Loucy (cell line): Measurements from ENCODE around the gene SLC30A3.
"Not testable (repeated sequence)": the region's sequence is repeated elsewhere in the genome, so short reads cannot be mapped to it uniquely, and the experiment has no call there.

ENCODE experiments used
- H2AFZ ChIP-seq: fragments of 200-600 bp; sonication (generic); 2 replicates; pipeline ENCODE4 v1.6.0; 2016; ENCODE audit warnings: antibody characterized with exemption, mild to moderate bottlenecking, low read length, moderate library complexity
- H3F3A ChIP-seq: fragments of 200-600 bp; 2 replicates; pipeline ENCODE4 v1.6.0; 2016; ENCODE audit warnings: antibody characterized with exemption, low read depth, mild to moderate bottlenecking
- H3K27me3 ChIP-seq: fragments of 200-600 bp; sonication (generic); 2 replicates; pipeline ENCODE4 v1.6.1; 2014; ENCODE audit warnings: low read length, mild to moderate bottlenecking; ENCODE audit not compliant: insufficient read depth, poor library complexity, severe bottlenecking
- H3K36me3 ChIP-seq: fragments of 200-600 bp; sonication (generic); 2 replicates; pipeline ENCODE4 v1.6.1; 2016; ENCODE audit warnings: low read length; ENCODE audit not compliant: insufficient read depth
- H3K4me1 ChIP-seq: fragments of 200-600 bp; sonication (generic); 2 replicates; pipeline ENCODE4 v1.5.1; 2014; ENCODE audit warnings: low read length, mild to moderate bottlenecking; ENCODE audit not compliant: insufficient read depth, poor library complexity, severe bottlenecking
- H3K4me2 ChIP-seq: fragments of 200-600 bp; sonication (generic); 2 replicates; pipeline ENCODE4 v1.6.0; 2014; ENCODE audit warnings: antibody characterized with exemption, low read length, low read depth, mild to moderate bottlenecking; ENCODE audit not compliant: poor library complexity, severe bottlenecking
- H3K4me3 ChIP-seq: fragments of 200-600 bp; sonication (generic); 2 replicates; pipeline ENCODE4 v1.5.1; 2014; ENCODE audit warnings: low read length, mild to moderate bottlenecking, mixed read lengths; ENCODE audit not compliant: poor library complexity, severe bottlenecking
- H3K79me2 ChIP-seq: fragments of 200-600 bp; sonication (generic); 2 replicates; pipeline ENCODE4 v1.6.1; 2014; ENCODE audit warnings: low read length; ENCODE audit not compliant: insufficient read depth
- H3K9ac ChIP-seq: fragments of 200-600 bp; sonication (generic); 2 replicates; pipeline ENCODE4 v1.6.0; 2014; ENCODE audit warnings: mild to moderate bottlenecking, low read depth, low read length, moderate library complexity; ENCODE audit not compliant: poor library complexity, severe bottlenecking
- H3K9me2 ChIP-seq: fragments of 200-600 bp; sonication (generic); replicated peaks from 2 replicates; pipeline ENCODE4 v1.6.1; 2016; ENCODE audit warnings: low read depth, low read length, mixed read lengths
- H3K9me3 ChIP-seq: fragments of 200-600 bp; sonication (generic); 2 replicates; pipeline ENCODE4 v1.6.1; 2014; ENCODE audit warnings: mild to moderate bottlenecking, antibody characterized with exemption, low read length, low read depth; ENCODE audit not compliant: insufficient read depth
- H4K20me1 ChIP-seq: fragments of 200-600 bp; sonication (generic); 2 replicates; pipeline ENCODE4 v1.6.0; 2014; ENCODE audit warnings: antibody characterized with exemption, low read length, mild to moderate bottlenecking; ENCODE audit not compliant: insufficient read depth, poor library complexity, severe bottlenecking
- EZH2phosphoT487 ChIP-seq: fragments of 200-600 bp; IDR thresholded peaks from 2 replicates; pipeline ENCODE4 v1.6.1; 2018; ENCODE audit warnings: antibody characterized with exemption, mild to moderate bottlenecking, moderate library complexity, borderline replicate concordance
- TF ChIP-seq, protein P1 (sequence below): fragments of 200-600 bp; sonication (generic); conservative IDR thresholded peaks from 2 replicates; pipeline ENCODE4 v1.5.1; 2014; ENCODE audit warnings: mild to moderate bottlenecking, antibody characterized with exemption, low read length

The SLC30A3 gene

DNA sequence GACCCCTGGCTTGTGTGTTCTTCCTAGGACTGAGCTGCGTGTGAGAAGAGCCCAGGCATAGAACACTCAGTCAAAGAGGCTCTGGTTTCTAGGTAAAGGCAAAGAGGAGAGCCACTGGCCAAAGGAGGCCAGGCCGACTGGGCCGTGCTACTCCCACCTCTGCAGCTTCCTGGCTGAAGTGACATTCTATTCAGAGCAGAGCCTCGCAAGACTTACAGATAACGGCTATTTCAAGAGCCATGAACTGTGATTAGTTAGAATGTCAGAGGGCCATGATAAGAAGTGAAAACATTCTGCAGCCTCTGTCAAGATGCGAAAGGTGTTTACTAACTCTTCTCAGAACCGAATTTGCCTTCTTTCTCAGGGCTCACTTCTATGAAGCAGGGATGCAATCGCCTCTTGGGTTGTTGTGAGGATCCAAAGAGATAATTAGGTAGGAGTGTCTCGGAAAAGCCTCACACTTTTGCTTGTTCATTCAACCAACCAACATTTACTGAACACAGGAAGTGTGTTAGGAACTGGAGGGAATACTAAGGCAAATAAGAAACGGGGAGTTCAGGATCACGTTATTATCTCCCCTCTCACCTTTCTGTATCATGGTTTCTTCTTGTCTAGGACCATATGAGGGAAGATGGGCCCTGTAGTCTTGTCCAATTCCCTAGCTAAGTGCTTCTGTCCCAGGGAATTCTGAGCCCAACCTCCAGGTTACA is 8.9 kb upstream of the SLC30A3 start:
- H3K27me3 ChIP-seq: no peaks in the 10 kb centered on the region
- no peak overlapping the region for H3K4me2 ChIP-seq
- H3K4me3 ChIP-seq: no peak overlapping the region
- no peaks in the 10 kb centered on the region for H4K20me1 ChIP-seq
- H3K4me1 ChIP-seq: no peaks in the 10 kb centered on the region
- H3K9me3 ChIP-seq: no peaks in the 10 kb centered on the region
- TF ChIP-seq, protein P1, sequence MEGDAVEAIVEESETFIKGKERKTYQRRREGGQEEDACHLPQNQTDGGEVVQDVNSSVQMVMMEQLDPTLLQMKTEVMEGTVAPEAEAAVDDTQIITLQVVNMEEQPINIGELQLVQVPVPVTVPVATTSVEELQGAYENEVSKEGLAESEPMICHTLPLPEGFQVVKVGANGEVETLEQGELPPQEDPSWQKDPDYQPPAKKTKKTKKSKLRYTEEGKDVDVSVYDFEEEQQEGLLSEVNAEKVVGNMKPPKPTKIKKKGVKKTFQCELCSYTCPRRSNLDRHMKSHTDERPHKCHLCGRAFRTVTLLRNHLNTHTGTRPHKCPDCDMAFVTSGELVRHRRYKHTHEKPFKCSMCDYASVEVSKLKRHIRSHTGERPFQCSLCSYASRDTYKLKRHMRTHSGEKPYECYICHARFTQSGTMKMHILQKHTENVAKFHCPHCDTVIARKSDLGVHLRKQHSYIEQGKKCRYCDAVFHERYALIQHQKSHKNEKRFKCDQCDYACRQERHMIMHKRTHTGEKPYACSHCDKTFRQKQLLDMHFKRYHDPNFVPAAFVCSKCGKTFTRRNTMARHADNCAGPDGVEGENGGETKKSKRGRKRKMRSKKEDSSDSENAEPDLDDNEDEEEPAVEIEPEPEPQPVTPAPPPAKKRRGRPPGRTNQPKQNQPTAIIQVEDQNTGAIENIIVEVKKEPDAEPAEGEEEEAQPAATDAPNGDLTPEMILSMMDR: no peak
- TF ChIP-seq EZH2phosphoT487: no peak
- H3K9me2 ChIP-seq: no peaks in the 10 kb centered on the region
- no peak overlapping the region; the same call in 1 of the 2 replicates for H2AFZ ChIP-seq
- no peak overlapping the region for H3K9ac ChIP-seq
- no peaks in the 10 kb centered on the region for H3K36me3 ChIP-seq
- H3K79me2 ChIP-seq: no peaks in the 10 kb centered on the region
- no peaks in the 10 kb centered on the region for H3F3A ChIP-seq

DNA sequence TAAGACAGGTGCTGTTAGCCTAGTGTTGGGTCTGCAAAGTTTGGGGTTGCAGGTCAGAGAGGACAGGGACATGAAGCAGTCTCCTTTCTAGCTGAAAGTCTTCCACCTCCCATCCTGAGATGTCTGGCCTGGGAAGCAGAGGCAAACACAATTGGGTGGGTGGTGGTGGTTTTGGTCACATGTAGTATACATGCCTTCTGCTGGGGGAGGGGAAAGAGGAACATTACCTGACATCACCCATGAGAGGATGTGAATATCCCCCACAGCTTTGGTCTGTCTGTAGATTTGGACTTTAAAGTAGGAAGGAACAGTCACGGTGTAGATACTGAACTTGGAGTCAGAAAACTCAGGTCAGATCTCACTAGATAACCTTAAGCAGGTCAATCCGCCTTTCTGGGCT is 7.8 kb upstream of the SLC30A3 start:
- Histone ChIP-seq H3K4me3 (no peak overlapping the region), H3K9me3 (no peaks in the 10 kb centered on the region), H3K27me3 (no peaks in the 10 kb centered on the region), H3F3A (no peaks in the 10 kb centered on the region), H3K9ac (no peak overlapping the region), H3K9me2 (no peaks in the 10 kb centered on the region), H2AFZ (no peak overlapping the region), H3K36me3 (no peaks in the 10 kb centered on the region), H4K20me1 (no peaks in the 10 kb centered on the region), H3K79me2 (no peaks in the 10 kb centered on the region), H3K4me2 (no peak overlapping the region), H3K4me1 (no peaks in the 10 kb centered on the region)
- TF ChIP-seq, protein P1: no peak
- no peak for TF ChIP-seq EZH2phosphoT487

DNA sequence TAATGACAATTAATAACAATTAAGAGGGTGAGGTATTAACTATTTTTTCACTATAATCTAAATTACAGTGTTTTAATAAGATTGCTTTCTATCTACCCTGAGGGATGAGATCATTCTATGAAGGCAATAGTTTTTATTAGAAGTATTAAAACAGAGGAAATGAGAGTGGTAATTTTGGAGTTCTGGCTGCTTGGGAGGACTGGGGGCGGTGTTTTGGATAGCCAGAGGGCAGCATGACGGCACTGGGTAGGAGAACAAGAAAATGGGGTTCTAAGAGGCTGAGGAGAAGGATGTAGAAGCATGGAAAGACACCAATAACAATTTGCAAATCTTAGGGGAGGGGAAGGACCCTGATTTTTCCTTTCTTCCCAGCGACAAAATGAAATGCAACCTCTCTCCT is 7.3 kb upstream of the SLC30A3 start:
- Histone ChIP-seq H3K79me2 (no peaks in the 10 kb centered on the region), H3K9ac (no peak overlapping the region), H3K36me3 (no peaks in the 10 kb centered on the region), H3K4me1 (no peaks in the 10 kb centered on the region), H2AFZ (no peak overlapping the region), H4K20me1 (no peaks in the 10 kb centered on the region), H3K27me3 (no peaks in the 10 kb centered on the region), H3K9me2 (no peaks in the 10 kb centered on the region), H3K4me3 (no peak overlapping the region), H3F3A (no peaks in the 10 kb centered on the region), H3K4me2 (no peak overlapping the region), H3K9me3 (no peaks in the 10 kb centered on the region)
- TF ChIP-seq, protein P1: no peak
- no peak for TF ChIP-seq EZH2phosphoT487

DNA sequence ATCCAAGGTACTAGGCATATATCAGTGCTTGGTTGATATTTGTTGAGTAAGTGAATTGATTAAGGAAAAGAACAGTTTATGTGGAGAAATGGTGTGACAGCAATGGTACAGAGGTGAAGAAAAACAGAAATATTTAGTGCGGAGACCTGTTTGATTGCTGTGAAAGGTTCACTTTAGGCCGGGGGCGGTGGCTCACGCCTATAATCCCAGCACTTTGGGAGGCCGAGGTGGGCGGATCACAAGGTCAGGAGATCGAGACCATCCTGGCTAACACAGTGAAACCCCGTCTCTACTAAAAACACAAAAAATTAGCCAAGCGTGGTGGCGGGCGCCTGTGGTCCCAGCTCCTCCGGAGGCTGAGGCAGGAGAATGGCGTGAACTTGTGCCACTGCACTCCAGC is 5.4 kb upstream of the SLC30A3 start:
- not testable (repeated sequence) for H3K79me2 ChIP-seq, H3K4me2 ChIP-seq, H3K9me3 ChIP-seq, H3K4me1 ChIP-seq, H3F3A ChIP-seq, H2AFZ ChIP-seq, H3K4me3 ChIP-seq, H3K36me3 ChIP-seq, H4K20me1 ChIP-seq, H3K27me3 ChIP-seq, H3K9me2 ChIP-seq, H3K9ac ChIP-seq
